HG02678 (cell line): ENCODE results near the gene TANC1.

Experiments
- ATAC-seq: cut with Tn5 transposase; IDR thresholded peaks from one replicate; pipeline ENCODE4 v1.9.1; 2021; ENCODE audit warnings: mild to moderate bottlenecking, moderate library complexity; ENCODE audit not compliant: unreplicated experiment

The TANC1 gene

DNA sequence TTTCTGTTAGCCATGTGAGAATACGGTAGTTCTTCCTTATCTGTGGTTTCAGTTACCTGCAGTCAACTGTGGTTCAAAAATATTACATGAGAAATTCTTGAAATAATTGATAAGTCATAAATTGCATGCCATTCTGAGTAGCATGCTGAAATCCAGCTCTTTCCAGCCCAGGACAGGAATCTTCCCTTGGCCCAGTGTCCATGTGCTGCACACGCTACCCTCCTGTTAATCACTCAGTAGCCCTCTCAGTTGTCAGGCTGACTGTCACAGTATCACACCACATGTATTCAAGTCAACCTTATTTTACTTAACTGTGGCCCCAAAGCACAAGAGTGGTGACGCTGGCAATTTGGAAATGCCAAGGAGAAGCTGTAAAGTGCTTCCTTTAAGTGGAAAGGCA, 141.1 kb downstream of the TANC1 start:
- no peak for ATAC-seq

DNA sequence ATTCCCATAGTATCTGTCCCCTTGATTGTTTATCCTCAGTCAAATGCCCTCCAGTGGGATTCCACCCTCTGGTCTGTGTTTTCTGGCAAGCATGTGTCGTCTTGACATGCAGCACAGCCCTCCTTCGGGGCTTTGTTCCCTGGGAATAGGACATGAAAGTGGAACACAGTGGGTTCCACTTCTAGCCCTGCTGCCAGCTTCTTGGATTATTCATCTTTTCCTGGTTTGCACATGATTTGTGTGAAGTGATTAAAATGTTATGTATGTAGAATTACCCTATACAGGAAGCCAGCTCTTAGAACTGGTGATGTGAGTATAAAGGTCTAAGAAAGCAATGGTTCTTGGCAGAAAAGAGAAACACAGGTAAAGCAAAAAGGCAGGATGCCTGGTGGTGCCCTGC, 142.3 kb downstream of the TANC1 start:
- ATAC-seq: no peak

DNA sequence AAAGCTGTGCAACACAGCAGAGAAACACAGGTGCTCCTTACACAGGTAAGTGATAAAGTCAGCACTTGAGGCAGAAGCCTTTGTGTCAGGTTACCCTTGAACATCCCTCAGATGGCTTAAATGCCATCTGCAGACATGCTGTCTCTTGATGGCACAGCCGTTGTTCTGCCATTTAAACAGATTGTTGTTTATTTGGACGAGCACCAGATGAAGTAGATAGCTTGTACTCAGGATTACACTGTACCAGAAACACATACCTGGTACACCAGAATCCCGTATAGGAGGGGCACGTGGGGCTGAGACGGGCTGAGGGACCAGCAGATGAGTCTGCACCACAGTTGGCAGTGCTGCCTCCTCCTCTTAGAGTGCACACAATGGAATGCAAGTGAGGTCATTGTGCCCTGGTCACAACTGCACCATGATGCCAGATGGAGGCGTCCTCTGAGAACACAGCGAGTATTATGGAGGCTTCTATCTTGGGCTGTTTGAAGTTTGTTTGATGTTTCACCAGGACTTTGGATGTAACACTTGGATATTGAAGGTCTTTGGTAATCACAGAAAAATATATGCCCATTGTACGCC, 143.0 kb downstream of the TANC1 start:
- no peak for ATAC-seq

DNA sequence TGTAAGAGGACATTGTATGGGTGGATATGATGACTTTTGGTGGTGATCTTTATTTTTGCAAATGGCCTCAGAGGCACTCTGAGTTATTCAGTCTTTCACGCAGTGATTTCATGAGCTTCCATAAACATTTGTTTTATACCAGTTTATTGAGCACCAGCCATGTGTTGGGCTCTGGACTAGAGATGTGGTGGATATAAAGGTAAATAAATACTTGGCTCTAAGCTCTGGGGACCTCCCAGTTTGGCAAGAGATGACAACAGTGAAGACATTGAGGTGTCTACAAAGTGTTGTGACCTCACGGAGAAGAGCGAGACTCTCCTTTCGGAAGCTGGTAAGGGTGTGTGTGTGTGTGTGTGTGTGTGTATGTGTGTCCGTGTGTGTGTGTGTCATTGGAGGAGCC, 146.4 kb downstream of the TANC1 start:
- ATAC-seq: no peak

DNA sequence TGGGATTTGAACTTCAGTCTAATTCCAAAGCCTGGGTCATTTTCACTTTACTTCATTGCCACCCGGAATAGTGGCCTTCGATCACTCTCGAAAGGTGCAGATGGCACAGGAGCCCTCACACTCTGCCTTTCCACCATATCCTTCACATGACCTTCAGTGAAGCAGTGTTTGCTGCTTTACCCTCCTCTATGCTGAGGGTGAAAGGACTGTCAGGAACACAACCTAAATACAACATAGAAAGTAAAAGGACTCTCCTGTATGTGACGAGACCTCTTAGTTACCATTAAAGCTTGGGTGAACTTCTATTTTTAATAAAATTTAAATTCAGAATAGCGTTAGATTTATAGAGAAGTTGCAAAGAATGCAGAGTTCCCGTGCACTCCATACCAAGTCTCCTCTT, 148.5 kb downstream of the TANC1 start:
- no peak for ATAC-seq

DNA sequence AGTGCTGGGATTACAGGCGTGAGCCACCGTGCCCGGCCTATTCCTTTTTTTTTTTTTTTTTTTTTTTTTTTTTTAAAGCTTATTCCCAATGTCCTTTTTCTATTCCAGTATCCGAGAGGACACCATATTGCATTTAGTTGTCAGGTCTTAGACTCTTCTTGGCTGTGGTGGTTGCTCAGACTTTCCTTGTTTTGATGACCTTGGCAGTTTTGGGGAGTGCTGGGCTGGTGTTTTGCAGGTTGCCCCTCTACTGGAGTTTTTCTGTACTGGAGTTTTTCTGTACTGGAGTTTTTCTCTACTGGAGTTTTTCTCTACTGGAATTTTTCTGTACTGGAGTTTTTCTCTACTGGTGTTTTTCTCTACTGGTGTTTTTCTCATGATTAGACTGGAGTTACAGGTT, 149.2 kb downstream of the TANC1 start:
- no peak for ATAC-seq

DNA sequence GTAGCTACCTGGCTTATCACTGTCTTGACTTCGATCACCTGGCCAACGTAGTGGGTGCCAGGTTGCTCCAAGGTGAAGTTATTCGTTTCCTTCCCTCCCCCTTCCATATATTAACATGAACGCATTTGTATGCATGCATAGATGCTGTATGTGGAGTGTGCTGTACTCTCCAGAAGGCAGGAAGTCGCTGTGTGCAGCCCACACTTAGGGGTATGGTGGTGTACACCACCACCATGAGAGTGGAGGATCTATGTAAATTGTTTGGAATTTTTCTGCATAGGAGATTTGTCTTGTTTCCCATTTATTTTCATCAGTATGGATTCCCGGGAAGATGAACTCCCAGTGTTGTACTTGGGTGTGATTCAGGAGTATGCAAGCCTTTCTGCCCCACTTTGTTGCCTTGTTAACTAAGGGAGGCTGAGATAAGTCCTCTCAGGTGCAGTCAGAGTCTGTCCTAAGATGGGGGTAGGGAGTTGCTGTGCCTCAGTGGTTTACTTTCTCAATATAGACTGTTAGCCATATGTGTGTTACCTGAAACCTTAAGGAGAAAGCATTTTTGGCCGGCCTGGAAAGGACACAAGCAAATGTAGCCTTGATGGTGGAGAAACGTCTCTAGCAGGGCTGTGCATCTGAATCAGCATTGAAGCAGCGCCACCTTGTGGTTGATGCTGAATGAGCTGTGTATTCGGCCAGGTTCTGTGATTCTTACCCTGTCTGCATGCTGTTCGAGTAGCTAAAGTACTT, 149.8 kb downstream of the TANC1 start:
- ATAC-seq: peak; percentile 90

DNA sequence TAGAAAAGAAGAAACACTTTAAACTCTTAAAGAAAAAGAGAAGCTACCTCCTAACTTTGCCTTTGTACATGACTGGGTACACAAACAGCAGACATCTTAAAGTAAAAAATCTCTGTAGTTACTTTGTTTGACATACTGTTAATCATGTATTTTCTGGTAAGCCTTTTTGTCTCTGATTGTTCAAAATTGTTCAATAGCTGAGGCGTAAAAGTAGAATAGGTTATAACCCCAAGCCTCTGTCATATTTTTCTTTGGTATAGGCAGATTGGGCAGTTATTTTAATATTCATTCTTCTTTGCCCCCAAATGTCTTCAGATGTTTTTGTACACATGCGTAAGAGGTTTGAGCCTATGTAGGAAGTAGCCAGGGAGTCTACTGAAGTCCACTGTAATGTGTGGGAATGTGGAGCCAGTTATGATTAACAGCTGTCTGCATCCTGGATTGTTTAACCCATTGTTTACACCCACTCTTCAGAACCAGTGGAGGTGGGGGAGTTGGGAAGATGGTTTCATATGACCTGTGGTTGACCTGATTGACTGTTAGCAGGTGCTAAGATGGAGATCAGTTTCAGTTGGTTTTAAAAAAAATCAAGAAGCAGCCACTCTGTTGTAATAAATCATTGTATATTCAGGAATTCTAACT, 150.5 kb downstream of the TANC1 start:
- no peak for ATAC-seq

DNA sequence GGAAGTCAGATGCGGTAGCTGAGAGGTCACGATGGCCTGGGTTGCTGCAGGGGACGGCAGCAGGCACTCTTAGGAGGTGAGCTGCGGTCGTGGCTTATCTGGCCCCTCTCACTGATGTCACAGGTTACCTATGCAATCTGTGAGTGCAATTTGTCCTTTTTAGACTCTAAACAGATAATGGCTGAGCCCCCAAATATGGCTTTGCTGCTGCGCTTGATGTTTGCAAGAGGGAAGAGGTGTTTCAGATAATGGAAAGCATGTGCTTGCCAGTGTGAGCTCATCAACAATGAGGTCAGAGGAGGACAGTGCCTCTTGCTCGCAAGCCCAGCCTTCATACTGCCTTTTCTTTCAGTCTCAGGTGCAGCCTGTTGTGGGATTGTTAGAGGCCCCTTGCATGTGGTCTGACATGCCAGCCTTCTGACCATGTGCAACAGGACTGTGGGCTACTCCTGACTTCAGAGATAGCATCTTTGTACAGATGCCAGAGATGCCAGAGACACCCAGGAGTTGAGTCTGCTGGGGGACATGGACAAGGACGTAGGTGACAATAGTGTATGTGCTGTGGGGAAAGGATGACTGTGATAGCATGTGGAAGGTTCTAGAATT, 151.3 kb downstream of the TANC1 start:
- no peak for ATAC-seq

DNA sequence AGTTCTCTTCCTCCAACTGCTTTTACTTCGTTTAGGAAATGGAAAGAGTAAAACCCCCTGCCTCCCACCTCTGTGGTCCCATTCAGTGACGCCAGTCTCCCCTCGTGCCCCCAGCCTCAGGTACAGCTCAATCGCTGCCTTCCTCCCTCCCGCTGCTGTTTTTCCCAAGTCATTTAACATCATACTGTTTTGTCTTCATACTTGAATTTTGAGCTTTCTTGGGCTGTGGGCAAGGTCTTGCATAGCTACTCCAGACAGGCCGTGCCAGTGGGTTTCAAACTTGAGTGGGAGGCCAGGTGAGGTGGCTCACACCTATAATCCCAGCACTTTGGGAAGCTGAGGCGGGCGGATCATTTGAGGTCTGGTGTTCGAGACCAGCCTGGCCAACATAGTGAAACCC, 155.3 kb downstream of the TANC1 start:
- ATAC-seq: no peak

DNA sequence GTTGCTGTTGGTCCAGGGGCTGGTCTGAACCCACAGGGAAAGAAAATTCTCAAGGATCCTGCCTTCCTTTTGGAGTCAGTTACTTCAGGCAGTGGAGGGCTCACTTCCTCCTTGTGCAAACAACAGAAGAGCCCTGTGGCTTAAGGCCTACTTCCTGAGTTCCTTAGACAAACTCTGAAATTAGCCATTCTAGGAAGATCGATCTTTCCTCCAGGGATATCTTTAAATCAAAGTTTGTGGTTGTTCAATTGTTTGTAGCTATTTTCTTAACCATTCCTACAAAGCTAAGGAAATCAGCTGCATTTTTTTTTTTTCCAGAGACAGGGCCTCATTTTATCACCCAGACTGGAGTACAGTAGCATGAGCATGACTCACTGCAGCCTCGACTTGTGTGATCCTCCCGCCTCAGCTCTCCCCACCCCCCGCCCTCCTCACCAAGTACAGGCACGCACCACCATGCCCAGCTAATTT, 156.0 kb downstream of the TANC1 start:
- no peak for ATAC-seq

DNA sequence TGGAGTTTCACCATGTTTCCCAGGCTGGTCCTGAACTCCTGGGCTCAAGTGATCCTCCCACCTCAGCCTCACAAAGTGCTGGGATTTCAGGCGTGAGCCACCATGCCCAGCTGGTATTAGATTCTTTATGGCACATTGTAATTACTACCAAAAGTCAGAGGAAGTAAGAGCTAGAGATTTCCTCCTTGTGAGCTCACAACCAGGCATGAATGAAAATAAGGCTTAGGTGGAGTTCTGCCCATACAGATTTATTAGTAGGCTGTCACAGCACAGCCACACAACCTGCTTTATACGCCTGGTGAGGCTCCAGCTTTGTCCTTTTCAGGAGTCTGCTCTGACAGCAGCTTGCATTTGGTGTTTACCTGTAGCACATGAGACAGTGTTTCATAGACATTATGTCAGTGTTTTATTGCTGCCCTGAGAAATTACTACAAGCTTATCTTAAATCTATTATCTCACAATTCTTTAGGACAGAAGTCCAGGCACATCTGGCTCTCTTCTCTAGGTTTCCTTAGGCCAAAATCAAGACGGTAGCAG, 156.6 kb downstream of the TANC1 start:
- ATAC-seq: no peak

DNA sequence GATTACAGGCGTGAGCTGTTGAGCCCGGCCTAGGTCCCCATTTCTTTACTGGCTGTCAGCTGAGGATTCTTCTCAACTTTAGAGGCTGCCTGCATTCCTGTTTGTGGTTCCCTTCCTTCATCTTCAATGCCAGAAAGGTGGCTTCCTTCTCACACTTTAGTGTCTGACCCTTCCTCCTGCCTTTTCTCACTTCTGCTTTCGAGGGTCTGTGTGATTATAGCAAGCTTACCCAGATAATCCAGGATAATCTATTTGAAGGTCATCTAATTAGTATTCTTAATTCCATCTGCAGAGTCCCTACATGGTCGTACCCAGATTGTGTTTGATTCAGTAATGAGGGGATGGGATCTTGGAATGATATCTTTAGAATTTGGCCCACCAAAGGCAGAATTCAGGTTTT, 157.4 kb downstream of the TANC1 start:
- no peak for ATAC-seq

DNA sequence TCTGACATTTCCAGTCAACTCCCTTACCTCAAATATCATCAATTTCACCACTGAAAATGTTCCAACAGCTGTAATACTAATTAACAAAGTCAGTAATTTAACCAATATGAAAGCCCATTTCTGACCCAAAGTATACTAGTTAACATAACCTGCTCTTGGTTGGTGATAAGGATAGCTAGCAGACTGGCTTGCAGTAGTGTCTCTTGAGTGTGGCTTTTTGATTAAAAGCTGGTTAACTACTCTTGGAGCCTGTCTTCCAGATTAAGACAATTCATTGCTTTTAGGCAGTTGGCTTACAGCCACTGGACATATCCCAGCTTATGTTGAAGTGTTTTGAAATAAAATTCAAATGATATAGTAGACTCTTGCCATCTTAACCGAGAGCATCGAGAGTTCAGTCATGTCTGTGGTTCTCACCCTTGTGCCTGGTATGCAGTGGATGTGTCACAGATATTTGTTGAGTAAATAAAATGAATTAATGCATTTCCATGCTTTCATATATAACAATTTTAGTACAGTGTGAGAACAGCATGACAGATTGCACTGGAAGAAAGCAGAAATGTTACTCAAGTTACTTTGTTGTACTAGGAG, 158.1 kb downstream of the TANC1 start:
- ATAC-seq: no peak

DNA sequence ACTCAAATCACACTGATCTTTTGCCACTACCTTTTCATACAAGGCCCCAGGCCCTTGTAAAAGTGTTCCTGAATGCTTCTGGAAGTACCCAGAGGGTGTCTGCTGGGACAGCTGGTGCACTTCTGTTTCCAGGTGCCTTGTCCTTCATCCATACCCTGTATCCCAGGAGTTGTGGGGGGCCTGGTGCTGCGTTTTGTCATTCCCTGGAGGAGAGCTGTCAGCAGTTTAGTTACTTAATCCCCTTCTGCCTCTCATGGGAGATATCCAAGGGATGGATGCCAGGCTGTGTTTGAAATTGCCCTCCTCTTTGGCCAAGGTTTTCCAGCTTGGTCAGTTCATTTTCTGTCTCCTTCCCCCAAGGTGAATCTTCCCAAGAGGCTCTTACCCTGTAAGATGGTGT, 159.8 kb downstream of the TANC1 start:
- no peak for ATAC-seq

DNA sequence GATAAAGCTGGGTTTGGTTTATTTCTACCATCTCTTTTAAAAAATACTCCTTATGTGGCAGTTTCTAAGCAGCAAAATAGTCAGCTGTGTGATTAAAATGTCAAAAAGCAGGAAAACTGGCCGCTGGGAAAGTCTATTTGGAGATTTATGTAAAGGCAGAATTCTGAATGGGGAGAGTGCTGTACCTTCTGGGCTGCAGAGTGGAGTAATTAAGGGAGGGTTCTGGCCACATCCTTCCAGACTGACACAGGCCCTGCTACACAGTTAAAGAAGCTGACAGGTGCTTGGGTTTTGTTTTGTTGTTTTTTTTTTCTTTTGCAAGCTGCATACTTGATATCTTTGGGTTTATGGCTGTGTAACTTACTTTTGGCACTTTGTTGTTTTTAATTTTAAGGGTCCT, 160.8 kb downstream of the TANC1 start:
- ATAC-seq: no peak

DNA sequence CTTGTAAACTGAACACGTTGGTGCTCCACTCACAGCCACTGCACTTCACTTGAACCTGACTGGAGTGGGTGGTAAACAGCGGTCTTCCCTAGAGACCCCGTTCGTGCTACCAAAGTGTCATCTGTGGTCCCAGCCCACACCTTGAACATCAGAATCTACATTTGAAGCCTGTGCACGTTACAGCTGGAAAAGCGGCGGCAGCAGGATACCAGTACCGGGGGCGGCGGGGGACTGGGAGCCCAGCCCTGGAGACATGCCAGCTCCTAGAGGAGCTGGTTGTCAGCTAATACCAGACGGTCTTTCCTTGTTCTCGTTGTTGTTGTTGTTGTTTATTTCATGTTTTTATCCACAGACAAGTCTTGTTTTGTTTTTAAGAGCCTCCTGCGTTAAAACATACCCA, 161.4 kb downstream of the TANC1 start:
- ATAC-seq: no peak

DNA sequence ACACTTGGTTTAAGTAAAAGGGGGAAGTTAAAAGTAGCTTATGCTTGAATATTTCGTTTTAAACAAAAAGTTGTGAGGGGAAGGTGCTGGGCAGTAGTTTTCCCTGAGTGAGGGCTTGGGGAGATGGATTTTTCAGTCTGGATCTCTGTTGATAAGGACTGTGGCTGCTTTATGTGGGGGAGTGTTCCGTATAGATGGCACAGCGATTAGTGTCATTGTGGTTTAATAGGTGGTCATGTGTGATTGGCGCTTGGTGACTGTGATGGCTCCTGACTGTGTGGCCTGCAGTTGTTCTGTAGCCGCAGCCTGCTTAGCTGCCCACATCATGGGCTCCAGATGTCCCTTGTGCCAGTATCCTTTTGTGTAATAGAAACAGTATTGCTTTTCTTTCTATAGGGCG, 161.9 kb downstream of the TANC1 start:
- no peak for ATAC-seq

DNA sequence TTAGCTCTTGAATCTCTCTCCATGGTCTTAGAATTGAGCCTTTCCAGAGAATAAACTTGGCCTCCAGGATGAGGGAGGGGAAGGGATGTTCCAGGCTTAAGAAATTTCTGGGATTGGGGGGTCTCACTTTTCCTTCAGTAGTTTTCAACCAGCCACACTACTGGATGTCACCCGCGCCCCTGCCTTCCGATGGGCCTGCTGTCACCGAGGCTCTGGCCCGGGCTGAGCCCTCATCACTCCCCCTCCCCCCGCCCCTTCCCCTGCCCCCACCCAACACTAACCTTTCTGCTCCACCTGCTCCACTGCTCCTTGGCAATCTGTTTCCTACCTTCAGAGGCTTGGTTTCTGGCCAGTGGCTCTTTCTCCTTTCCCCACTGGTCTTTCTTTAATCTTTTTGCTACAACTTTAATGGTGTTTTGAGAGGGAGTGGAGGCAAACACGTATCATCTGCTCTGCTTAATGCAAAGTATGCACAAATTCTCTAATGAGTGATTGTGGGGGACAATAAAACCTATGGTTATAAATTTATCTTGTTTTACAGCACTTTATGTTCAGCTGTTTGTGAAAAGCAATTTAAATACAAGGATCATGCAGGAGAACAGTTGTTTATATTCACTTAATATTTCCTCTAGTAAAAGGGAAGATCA, 162.9 kb downstream of the TANC1 start:
- ATAC-seq: no peak

DNA sequence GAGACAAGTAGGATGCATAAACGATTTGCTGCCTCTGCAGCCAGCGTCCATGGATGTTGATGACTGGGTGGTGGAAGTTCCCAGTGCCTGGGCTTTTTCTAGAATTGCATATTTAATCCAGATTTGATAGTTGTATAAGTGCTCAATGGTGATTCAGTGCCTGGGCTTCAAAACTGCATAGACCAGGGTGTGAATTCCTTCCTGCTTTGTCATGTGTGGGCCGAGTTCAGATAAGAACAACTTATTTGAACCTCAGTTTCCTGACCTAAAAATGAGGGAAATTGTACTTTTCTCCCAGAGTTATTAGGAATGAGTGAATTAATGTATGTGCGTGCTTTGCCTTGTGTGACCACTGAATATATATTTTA, 163.5 kb downstream of the TANC1 start:
- ATAC-seq: no peak

DNA sequence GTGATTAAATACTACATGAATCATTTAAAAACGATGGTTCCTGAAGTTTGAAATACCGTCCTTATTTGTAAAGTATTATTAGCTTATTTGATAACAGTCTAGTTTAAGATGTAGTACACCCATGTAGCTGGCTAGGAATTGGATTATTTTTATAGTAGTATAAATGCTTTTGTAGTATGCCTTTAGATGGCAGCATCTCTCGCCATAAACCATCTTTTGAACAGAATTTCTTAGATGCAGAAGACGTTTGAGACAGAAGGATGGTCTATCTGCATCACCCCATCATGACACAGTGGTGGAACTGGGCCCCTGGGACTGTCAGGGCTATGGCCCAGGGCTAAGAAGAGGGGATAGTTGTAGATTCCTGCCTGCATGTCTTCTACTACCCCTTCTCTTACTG, 165.4 kb downstream of the TANC1 start:
- no peak for ATAC-seq
